HG02763 (cell line): ENCODE measurements around the gene FOXJ1.

ENCODE experiments used
- ATAC-seq: cut with Tn5 transposase; IDR thresholded peaks from one replicate; pipeline ENCODE4 v1.9.1; 2021; ENCODE audit warnings: mild to moderate bottlenecking, moderate library complexity; ENCODE audit not compliant: unreplicated experiment

FOXJ1 gene

GRCh38 chr17:76124582-76125390 is 16.3 kb downstream of the FOXJ1 start:
- ATAC-seq, result no peak

DNA sequence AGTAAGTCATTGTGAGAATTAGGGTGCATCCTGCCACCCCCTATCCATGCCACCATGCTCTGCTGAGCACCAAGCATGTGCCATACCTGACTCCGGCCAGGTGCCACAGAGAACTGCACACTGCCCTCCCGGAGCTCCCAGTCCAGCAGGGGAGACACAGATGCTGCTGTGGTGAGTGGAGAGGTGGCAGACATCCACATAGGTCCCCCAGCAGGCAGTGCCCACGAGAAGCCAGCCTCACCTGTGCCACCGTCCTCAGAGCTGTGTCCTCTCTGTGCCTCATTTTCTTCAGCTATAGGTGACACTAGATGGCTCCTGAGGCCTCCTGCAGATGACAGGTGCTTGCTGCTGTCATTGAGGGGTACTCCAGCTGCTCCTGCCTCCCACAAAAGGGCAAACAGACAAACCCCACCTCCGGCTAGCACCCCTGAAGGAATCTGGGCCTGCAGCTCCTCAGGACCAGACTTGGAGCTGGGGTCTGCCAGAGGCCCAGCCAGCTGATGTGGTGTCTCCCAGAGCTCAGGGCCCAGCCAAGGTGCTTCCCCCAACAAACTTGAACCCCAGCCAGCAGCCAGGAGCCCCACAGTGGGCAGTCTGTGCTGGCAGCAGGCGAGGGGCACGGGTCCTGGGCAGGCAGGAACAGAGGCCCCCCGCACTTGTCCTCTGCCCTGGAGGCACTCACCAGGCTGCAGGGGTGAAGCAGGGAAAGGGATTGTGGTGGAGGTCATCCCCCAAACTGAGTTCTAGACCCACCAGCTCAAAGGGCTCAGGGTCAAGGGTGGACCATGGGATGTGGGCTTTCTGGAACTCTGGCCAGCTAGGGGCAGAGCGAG is 17.1 kb downstream of the FOXJ1 start:
- no peak for ATAC-seq

DNA sequence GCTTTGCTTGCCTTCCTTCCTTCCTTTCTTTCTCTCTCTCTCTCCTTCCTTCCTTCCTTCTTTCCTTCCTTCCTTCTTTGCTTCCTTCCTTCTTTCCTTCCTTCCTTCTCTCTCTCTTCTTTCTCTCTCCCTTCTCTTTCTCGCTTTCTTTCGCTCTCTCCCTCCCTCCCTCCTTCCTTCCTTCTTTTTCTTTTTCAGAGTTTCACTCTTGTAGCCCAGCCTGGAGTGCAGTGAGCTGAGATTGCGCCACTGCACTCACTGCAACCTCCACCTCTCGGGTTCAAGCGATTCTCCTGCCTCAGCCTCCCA is 17.9 kb downstream of the FOXJ1 start:
- no peak for ATAC-seq

GRCh38 chr17:76122431-76123190 is 18.4 kb downstream of the FOXJ1 start:
- no peak for ATAC-seq

DNA sequence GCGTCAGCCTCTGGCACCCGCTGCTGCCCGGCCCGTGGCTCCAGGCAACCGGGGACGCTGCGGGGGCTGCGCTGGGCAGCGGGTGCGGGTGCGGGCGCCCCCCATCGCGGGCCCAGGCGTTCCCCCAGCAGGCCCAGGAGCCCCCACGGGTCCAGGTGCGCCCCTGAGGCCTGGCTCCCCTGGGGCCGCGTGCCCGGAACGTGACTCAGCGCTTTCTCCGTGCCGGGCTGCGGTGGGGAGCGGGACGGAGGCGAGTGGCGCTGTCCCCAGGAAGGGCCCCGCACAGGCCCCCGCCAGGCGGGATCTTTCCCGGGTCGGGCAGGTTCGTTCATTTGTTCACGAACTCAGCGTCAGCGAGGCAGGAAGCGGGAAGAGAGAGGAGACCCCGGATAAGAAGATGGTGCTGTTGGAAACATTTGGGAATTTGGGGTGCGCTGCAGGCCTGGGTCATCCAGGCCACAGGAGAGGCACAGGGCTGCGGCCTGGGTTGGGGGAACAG is 19.1 kb downstream of the FOXJ1 start:
- ATAC-seq, result no peak

DNA sequence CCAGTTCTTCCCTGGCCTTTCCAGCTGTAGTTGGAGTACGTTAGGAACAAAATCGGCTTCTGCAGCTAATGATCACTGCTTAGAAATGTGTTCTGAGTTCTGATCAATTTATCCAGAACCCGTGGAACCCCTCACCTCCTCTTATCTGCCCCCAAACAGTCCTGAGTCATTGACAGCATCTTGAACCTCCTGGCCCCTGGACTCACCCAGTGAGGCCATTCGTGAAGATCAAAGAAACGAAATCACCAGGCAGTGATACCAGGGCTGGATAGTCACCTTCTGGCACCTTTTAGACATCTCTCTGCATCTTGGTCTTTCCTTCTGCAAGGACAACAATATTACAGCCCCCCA is 20.4 kb downstream of the FOXJ1 start:
- ATAC-seq, result no peak

DNA sequence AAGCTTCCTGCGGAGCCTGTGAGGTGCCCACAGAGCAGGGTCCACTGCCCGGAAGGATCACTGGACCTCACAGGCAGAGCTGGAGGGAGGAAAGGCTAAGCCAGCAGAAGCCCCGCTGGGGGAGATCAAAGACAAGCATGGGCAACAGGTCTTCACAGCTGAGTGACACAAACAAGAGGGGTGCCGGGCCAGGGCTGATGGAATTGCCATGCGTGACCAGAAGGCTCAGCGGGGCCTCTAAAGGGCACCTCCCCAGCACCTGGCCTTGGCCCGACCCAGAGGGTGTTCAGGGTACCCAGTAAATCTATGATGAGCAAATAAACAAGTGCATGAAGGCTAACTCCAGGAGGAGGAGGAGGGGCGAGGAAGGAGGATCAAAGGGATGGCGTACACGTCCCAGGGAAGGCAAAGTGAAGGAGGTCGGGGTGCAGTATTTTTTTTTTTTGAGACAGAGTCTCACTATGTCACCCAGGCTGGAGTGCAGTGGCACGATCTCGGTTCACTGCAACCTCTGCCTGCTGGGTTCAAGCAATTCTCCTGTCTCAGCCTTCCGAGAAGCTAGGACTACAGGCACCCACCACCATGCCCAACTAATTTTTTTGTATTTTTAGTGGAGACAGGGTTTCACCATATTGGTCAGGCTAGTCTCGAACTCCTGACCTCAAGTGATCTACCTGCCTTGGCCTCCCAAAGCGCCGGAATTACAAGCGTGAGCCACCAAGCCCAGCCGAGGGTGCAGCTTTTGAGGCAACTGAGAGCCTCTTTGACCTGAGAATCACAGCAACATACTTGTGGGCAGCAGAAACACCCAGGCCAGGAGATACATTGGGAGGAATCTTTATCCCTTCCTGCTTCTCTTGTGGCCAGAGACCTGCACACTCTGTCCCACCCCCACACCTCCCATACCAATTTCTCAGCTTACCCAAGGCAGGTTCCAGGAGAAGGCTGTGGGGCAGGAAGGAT is 21.4 kb downstream of the FOXJ1 start:
- no peak for ATAC-seq

DNA sequence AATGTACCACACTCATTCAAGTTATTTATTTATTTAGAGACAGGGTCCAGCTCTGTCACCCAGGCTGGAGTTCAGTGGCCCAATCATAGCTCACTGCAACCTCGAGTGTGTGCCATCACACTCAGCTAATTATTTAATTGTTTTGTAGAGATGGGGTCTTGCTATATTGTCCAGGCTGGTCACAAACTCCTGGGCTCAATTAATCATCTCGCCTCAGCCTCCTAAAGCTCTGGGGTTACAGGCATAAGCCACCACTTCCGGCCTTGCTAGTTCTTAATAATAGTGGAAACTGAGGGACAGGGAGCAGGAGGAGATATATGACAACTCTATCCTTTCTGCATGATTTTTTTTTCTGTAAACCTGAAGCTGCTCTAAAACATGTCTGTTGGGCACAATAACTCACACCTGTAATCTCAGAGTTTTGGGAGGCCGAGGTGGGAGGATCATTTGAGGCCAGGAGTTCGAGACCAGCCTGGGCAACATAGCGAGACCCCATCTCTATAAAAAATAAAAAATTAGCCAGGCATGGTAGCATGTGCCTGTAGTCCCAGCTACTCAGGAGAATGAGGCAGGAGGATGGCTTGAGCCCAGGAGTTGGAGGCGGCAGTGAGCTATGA is 25.8 kb downstream of the FOXJ1 start:
- ATAC-seq, result no peak

GRCh38 chr17:76111956-76112355 is 29.1 kb downstream of the FOXJ1 start:
- ATAC-seq, result no peak

DNA sequence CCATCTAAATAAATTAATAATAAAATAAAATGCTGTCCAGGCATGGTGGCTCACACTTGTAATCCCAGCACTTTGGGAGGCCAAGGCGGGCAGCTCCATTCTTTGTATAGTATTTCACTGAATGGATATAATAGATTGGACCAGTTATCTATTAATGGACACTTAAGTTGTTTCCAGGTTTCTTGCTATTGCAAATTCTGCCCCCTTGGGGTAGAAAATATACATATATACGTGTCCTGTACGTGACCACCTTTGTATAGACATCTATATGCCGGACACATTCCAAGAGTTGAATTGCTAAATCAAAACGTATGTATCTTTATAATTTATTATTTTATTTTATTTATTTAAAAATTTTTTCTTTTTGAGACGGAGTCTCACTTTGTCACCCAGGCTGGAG is 33.5 kb downstream of the FOXJ1 start:
- ATAC-seq, result no peak

- no peak for ATAC-seq
Observed at GRCh38 chr17:76106703-76107102, 34.3 kb downstream of the FOXJ1 start.

GRCh38 chr17:76104896-76105231 is 36.2 kb downstream of the FOXJ1 start:
- ATAC-seq, result no peak

DNA sequence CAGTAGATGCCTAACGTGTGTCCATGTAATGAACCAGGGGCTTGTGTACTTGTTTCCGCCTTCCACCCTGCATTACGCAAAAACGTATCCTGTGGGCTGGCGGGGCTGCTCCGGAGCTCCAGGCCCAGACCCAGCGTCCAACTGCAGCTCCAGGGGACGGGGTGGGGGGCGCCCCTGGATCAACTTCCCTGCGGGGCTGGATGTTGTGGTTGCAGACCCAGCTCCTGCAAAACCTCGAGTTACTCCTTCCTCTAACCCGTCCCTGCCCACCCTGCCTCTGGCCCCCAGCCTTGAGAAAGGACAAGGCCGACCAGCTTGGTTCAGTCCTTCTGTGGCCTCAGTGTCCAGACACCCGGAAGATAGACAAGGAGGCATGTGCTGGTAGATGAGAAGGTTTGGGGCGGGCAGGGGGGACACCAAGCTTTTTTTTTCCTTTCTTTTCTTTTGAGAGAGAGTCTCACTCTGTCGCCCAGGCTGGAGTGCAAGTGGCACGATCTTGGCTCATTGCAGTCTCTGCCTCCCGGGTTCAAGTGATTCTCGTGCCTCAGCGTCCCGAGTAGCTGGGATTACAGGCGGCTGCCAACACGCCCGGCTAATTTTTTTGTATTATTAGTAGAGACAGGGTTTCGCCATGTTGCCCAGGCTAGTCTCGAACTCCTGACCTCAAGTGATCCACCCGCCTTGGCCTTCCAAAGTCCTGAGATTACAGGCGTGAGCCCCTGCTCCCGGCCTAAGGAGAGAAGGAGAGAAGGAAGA is 36.7 kb downstream of the FOXJ1 start:
- no peak for ATAC-seq

- peak; percentile 86 for ATAC-seq
Observed at GRCh38 chr17:76103274-76104139, 37.5 kb downstream of the FOXJ1 start, which contains the start of gene EXOC7. Gene EXOC7, minus strand, starts transcription at chr17:76103787. Its CDS starts 95 bp downstream, at chr17:76103692.

GRCh38 chr17:76102944-76103273 is 38.1 kb downstream of the FOXJ1 start:
- ATAC-seq, result no peak

DNA sequence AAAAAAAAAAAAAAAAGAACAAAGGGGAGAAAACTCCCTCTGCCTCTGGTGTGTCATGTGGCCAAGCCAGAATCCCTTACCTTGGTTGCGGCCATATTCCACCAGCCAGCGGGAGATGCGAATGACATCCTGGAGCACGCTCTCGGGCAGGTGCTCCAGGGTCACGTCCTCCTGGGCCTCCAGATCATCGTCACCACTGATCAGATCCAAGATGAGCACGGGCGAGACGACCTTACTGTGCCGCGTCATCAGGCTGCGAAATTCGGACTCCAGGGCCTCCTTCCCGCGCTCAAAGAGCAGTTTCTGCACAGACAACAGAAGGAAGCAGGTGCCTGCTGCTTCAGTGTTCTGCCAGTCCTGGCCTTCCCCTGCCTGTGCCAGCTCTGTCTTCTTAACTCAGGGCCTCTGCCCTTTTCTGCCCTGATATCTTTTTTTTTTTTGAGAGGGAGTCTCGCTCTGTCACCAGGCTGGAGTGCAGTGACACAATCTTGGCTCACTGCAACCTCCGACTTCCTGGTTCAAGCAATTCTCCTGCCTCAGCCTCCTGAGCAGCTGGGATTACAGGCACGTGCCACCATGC is 43.2 kb downstream of the FOXJ1 start:
- no peak for ATAC-seq

- no peak for ATAC-seq
Observed at GRCh38 chr17:76095943-76096342, 45.1 kb downstream of the FOXJ1 start.

DNA sequence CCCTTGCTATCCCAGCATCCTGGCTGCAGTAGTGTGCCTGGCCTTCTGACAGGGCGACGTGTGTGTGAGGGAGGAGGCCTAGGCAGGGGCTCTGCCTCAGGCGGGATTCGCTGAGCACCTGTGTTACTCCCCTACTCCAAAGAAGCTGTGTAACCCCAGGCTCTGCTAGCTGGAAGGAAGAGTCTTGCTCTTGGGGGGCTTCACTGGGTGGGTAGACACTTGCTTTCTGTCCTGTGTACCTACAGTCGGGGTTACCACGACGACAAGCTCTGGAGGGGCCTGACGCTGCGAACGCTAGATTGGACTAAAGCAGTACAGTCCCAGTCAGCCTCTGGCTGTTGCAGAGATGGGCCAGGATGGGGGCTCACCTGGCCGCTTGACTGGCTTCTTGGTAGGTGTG is 47.0 kb downstream of the FOXJ1 start:
- no peak for ATAC-seq
